Neural progenitor cell (in vitro differentiated cells): ENCODE data around the gene SS18L1.

ENCODE experiments used
- EZH2 ChIP-seq: fragments of 200-600 bp; sonication (generic); IDR thresholded peaks from 2 replicates; pipeline ENCODE4 v1.6.1; 2017; ENCODE audit warnings: antibody characterized with exemption, mild to moderate bottlenecking, moderate library complexity
- EZH2phosphoT487 ChIP-seq: fragments of 200-600 bp; sonication (generic); IDR thresholded peaks from 2 replicates; pipeline ENCODE4 v1.6.1; 2017; ENCODE audit warnings: antibody characterized with exemption
- TF ChIP-seq, protein P1 (sequence below): fragments of 200-600 bp; sonication (generic); IDR thresholded peaks from 2 replicates; pipeline ENCODE4 v1.5.1; 2017; ENCODE audit warnings: antibody characterized with exemption, mild to moderate bottlenecking

DNA sequence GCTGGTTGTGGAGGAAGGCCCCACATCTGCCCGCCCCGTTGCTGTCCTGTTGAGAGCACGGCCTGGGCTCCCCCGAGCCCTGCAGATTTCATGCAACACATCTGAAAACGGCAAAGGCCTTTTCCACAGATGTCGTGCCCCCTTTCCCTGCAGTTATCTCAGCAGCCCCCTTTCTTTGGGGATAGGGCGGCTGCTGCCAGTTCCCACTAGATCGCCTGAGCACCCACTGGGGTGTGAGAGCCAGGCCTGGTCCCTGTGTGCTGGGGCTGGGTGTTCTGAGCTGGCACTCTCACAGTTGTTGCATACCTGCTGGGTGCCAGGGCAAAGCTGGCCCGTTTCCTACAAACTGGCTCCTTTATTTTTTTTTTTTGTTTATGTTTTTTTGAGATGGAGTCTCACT lies 27.0 kb downstream of the SS18L1 start:
- TF ChIP-seq, protein P1, sequence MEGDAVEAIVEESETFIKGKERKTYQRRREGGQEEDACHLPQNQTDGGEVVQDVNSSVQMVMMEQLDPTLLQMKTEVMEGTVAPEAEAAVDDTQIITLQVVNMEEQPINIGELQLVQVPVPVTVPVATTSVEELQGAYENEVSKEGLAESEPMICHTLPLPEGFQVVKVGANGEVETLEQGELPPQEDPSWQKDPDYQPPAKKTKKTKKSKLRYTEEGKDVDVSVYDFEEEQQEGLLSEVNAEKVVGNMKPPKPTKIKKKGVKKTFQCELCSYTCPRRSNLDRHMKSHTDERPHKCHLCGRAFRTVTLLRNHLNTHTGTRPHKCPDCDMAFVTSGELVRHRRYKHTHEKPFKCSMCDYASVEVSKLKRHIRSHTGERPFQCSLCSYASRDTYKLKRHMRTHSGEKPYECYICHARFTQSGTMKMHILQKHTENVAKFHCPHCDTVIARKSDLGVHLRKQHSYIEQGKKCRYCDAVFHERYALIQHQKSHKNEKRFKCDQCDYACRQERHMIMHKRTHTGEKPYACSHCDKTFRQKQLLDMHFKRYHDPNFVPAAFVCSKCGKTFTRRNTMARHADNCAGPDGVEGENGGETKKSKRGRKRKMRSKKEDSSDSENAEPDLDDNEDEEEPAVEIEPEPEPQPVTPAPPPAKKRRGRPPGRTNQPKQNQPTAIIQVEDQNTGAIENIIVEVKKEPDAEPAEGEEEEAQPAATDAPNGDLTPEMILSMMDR: no peak
- TF ChIP-seq EZH2 (no peak), EZH2phosphoT487 (no peak)
